Chondrocyte (in vitro differentiated cells): Measurements from ENCODE around the gene BMP2K. TPM values are rescaled to one million over a fixed set of nuclear protein-coding genes. Genes with fewer than 3 reads are reported as not detected.

ENCODE experiments used
- DNase-seq: peaks from one replicate; pipeline ENCODE4 v3.0.0; 2021; ENCODE audit warnings: mixed read lengths, low spot score
- H3K27ac Mint-ChIP-seq: one replicate; pipeline ENCODE4 v1.8.0; 2021; ENCODE audit warnings: mild to moderate bottlenecking, moderate library complexity, mixed read lengths; ENCODE audit not compliant: unreplicated experiment
- H3K27me3 Mint-ChIP-seq: 2 replicates; pipeline ENCODE4 v1.8.0; 2021; ENCODE audit warnings: low read depth, mixed read lengths
- H3K36me3 Mint-ChIP-seq: 2 replicates; pipeline ENCODE4 v1.8.0; 2021; ENCODE audit warnings: low read depth, mixed read lengths
- H3K4me1 Mint-ChIP-seq: 2 replicates; pipeline ENCODE4 v1.8.0; 2021; ENCODE audit warnings: low read depth, mild to moderate bottlenecking, mixed read lengths
- H3K4me3 Mint-ChIP-seq: one replicate; pipeline ENCODE4 v1.8.0; 2021; ENCODE audit warnings: mild to moderate bottlenecking, moderate library complexity, mixed read lengths; ENCODE audit not compliant: unreplicated experiment
- H3K9me3 Mint-ChIP-seq: 2 replicates; pipeline ENCODE4 v1.8.0; 2021; ENCODE audit warnings: low read depth, mixed read lengths
- CTCF ChIP-seq: fragments of 200-600 bp; sonication (generic); IDR thresholded peaks from 2 replicates; pipeline ENCODE4 v1.5.0; 2021; ENCODE audit warnings: antibody characterized with exemption, mild to moderate bottlenecking, moderate library complexity
- total RNA-seq: library from RNA; stranded (reverse); gene quantifications from 3 replicates; pipeline ENCODE4 v1.2.1, GENCODE V29; 2021

Gene BMP2K
- total RNA-seq, 1 donor from 2014 or later, result 20.8 TPM

GRCh38 chr4:78936989-78937388 lies 160.8 kb downstream of the BMP2K start:
- no peak overlapping the region for H3K4me3 Mint-ChIP-seq
- peaks cover 16% of the 10 kb centered on the region for H3K4me1 Mint-ChIP-seq
- H3K9me3 Mint-ChIP-seq, result no peaks in the 10 kb centered on the region
- H3K27me3 Mint-ChIP-seq, result peaks cover 2% of the 10 kb centered on the region
- no peak for DNase-seq
- no peak overlapping the region for H3K27ac Mint-ChIP-seq
- peaks cover 1% of the 10 kb centered on the region for H3K36me3 Mint-ChIP-seq
- TF ChIP-seq CTCF, result no peak

- H3K27ac Mint-ChIP-seq, result no peak overlapping the region
Observed at GRCh38 chr4:78937837-78938236, 161.7 kb downstream of the BMP2K start.

DNA sequence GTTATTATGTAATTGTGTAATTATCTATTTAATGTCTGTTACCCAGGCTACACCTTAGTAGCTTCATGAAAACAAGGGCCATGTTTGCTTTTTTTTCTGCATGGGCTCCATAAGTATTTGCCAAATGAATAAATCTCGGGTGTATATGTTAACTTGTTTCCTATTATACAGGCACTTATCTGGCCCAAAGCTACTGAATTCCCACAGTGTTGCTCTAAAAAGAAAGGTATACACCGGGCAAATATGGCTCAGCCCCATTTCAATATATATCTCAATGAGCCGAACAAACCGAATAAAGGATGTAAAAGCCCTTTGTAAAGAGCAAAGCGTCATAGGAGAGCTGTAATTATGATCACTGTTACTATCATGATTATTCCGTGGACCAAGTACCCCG lies 162.3 kb downstream of the BMP2K start:
- no peak for TF ChIP-seq CTCF
- DNase-seq, result no peak
- H3K4me3 Mint-ChIP-seq, result peak overlapping the region; percentile 91
- peaks cover 1% of the 10 kb centered on the region for H3K36me3 Mint-ChIP-seq
- H3K9me3 Mint-ChIP-seq, result no peaks in the 10 kb centered on the region
- H3K27ac Mint-ChIP-seq, result peak overlapping the region; percentile 91
- peaks cover 16% of the 10 kb centered on the region for H3K4me1 Mint-ChIP-seq
- peaks cover 14% of the 10 kb centered on the region for H3K27me3 Mint-ChIP-seq

More at GRCh38 chr4:78937837-78938236, 161.7 kb downstream of the BMP2K start:
- peaks cover 9% of the 10 kb centered on the region for H3K27me3 Mint-ChIP-seq
- DNase-seq, result no peak
- H3K4me3 Mint-ChIP-seq, result no peak overlapping the region
- H3K4me1 Mint-ChIP-seq, result peaks cover 16% of the 10 kb centered on the region
- peaks cover 1% of the 10 kb centered on the region for H3K36me3 Mint-ChIP-seq
- no peak for TF ChIP-seq CTCF
- no peaks in the 10 kb centered on the region for H3K9me3 Mint-ChIP-seq

DNA sequence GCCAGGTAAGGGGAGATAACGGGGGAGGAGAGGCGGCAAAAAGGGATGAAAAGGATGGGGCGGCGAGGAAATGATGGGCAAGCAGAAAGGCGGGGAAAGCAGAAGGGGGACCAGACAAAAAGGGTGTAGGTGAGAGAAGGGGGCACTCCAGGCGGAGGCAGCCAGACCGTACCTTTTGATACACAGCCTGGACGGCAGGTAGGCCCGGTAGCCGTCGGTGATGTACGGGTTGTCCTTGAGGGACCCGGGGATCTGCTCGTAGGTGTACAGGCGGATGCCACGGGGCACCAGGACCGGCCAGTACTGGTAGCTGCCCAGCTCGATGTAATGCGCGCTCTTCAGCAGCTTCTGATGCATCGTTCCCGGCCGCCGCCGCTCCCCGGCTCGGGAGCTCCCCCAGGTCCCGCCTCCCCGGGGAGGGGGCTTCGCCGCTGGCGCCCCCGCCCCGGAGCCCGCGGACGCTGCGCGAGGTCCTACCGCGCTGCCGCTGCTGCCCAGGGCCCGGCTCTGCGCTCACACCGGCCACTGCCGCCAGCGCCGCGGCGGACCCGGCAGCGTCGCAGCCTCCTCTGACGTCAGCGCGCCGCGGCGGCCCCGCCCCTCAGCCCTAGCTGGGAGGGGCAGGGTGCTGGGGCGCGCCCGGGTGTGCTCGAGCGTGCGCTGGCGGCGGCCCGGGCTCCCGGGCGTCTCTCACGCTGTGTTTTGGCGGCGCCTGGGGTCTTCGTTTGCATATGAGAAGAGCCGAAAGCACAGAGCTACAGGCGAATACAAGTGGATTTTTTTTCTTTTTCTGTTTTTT lies 162.9 kb downstream of the BMP2K start, which contains the start of gene PAQR3:
TSS of gene PAQR3 (minus strand) at position 571 of the 799 bp plus-strand sequence. CDS start at position 357, 214 bp downstream.
- DNase-seq, result peak; percentile 90
- H3K9me3 Mint-ChIP-seq, result no peaks in the 10 kb centered on the region
- peaks cover 20% of the 10 kb centered on the region for H3K27me3 Mint-ChIP-seq
- H3K27ac Mint-ChIP-seq, result peak within 1 kb of the TSS; percentile 91
- peak within 1 kb of the TSS; percentile 91 for H3K4me3 Mint-ChIP-seq
- TF ChIP-seq CTCF, result no peak
- peaks cover 1% of the 10 kb centered on the region for H3K36me3 Mint-ChIP-seq
- peaks cover 16% of the 10 kb centered on the region for H3K4me1 Mint-ChIP-seq

GRCh38 chr4:78939667-78940008 lies 163.5 kb downstream of the BMP2K start:
- peaks cover 1% of the 10 kb centered on the region for H3K36me3 Mint-ChIP-seq
- peaks cover 25% of the 10 kb centered on the region for H3K27me3 Mint-ChIP-seq
- peak overlapping the region; percentile 82 for H3K4me3 Mint-ChIP-seq
- peaks cover 16% of the 10 kb centered on the region for H3K4me1 Mint-ChIP-seq
- TF ChIP-seq CTCF, result no peak
- no peaks in the 10 kb centered on the region for H3K9me3 Mint-ChIP-seq
- DNase-seq, result no peak
- peak overlapping the region; percentile 68 for H3K27ac Mint-ChIP-seq
